GM12878 (cell line): ENCODE results near the gene GNG5. TPM values are rescaled to one million over a fixed set of nuclear protein-coding genes. Genes with fewer than 3 reads are reported as not detected.

Experiments used
- ATAC-seq: fragments of 200-7000 bp; cut with Tn5 transposase; 3 replicates; pipeline ENCODE4 v1.9.1; 2020; ENCODE audit warnings: mild to moderate bottlenecking, moderate library complexity
- BruUV-seq: library from RNA; stranded (reverse); fragments of 400-500 nt; replicated peaks from 2 replicates; lab custom pipeline; 2021; lab: Mats Ljungman, UMichigan
- CTCF ChIA-PET: fragments of 300-600 bp; sonication (Branson Sonifier 250); formaldehyde crosslinking; extraction: SDS; loops from one replicate; lab custom pipeline; 2021; ENCODE audit warnings: inconsistent platforms; lab: Yijun Ruan, JAX
- POLR2A ChIA-PET: fragments of 350-600 bp; formaldehyde crosslinking; extraction: SDS; loops from one replicate; lab custom pipeline; 2021; ENCODE audit warnings: inconsistent platforms; lab: Charles Lee
- RAD21 ChIA-PET: fragments of 300-600 bp; sonication (Branson Sonifier 250); formaldehyde crosslinking; loops from one replicate; lab custom pipeline; 2023; ENCODE audit warnings: antibody characterized with exemption; ENCODE audit not compliant: unreplicated experiment; lab: Charles Lee
- SMC1A ChIA-PET: fragments of 300-600 bp; sonication (Branson Sonifier 250); formaldehyde crosslinking; loops from one replicate; lab custom pipeline; 2023; ENCODE audit not compliant: unreplicated experiment, uncharacterized antibody; lab: Charles Lee
- DNase-seq: peaks from one replicate; pipeline ENCODE4 v3.0.0-alpha.2; 2011; ENCODE audit warnings: low read depth, low spot score
- FAIRE-seq: peaks from 3 replicates; lab custom pipeline; 2011; peaks lifted over from hg19 to GRCh38; lab: Jason Lieb, UNC
- H2AFZ ChIP-seq: 2 replicates; pipeline ENCODE4 v1.6.0; 2011; ENCODE audit warnings: low read depth, low read length, control low read depth; ENCODE audit not compliant: control insufficient read depth
- H3K27ac ChIP-seq: 2 replicates; pipeline ENCODE4 v1.5.1; 2011; ENCODE audit warnings: control low read depth; ENCODE audit not compliant: control insufficient read depth, insufficient read depth
- H3K27me3 ChIP-seq, 2 experiments: replicated peaks in 1 of 2; 2 replicates each; pipeline versions ENCODE4 v1.6.0 to v1.6.1; 2011; ENCODE audit warnings: low read length in 1 of 2; ENCODE audit not compliant: control insufficient read depth in 2 of 2, insufficient read depth in 2 of 2
- H3K36me3 ChIP-seq, 2 experiments: 2 replicates each; pipeline ENCODE4 v1.5.1; 2011; ENCODE audit warnings: low read length in 1 of 2; ENCODE audit not compliant: control insufficient read depth in 2 of 2, insufficient read depth in 2 of 2
- H3K4me1 ChIP-seq: 2 replicates; pipeline ENCODE4 v1.6.1; 2011; ENCODE audit warnings: mild to moderate bottlenecking, low read length, moderate library complexity, mixed read lengths; ENCODE audit not compliant: control insufficient read depth, insufficient read depth
- H3K4me2 ChIP-seq: 2 replicates; pipeline ENCODE4 v1.6.0; 2011; ENCODE audit warnings: control low read depth; ENCODE audit not compliant: control insufficient read depth, insufficient read depth
- H3K4me3 ChIP-seq: fragments of 200-600 bp; sonication (generic); 2 replicates; pipeline ENCODE4 v1.5.1; 2016
- H3K79me2 ChIP-seq: 2 replicates; pipeline ENCODE4 v1.6.0; 2011; ENCODE audit warnings: low read length; ENCODE audit not compliant: control insufficient read depth, insufficient read depth
- H3K9ac ChIP-seq: 2 replicates; pipeline ENCODE4 v1.8.0; 2011; ENCODE audit warnings: low read length, control low read depth, mixed read lengths; ENCODE audit not compliant: control insufficient read depth, insufficient read depth
- H3K9me3 ChIP-seq: replicated peaks from 3 replicates; pipeline ENCODE4 v1.5.1; 2011; ENCODE audit warnings: mild to moderate bottlenecking, low read length; ENCODE audit not compliant: control insufficient read depth, insufficient read depth
- H4K20me1 ChIP-seq: 2 replicates; pipeline ENCODE4 v1.6.0; 2011; ENCODE audit not compliant: control insufficient read depth, insufficient read depth
- CTCF ChIP-seq, 3 experiments: IDR thresholded peaks in 2 of 3; conservative IDR thresholded peaks in 1 of 3; 2 replicates each; pipeline ENCODE4 v1.5.1; 2011; ENCODE audit warnings: low read depth in 3 of 3, low read length in 3 of 3, mild to moderate bottlenecking in 3 of 3, control low read depth in 2 of 3, moderate library complexity in 2 of 3, inconsistent platforms in 1 of 3, mixed read lengths in 1 of 3; ENCODE audit not compliant: control insufficient read depth in 2 of 3, insufficient read depth in 1 of 3; ENCODE audit errors: extremely low read depth in 1 of 3
- E2F8 ChIP-seq: fragments of 450-650 bp; IDR thresholded peaks from 2 replicates; pipeline ENCODE4 v1.6.1; 2018; ENCODE audit warnings: mild to moderate bottlenecking, low read depth, moderate library complexity; ENCODE audit not compliant: partially characterized antibody
- MYC ChIP-seq: IDR thresholded peaks from 2 replicates; pipeline ENCODE4 v1.6.1; 2011; ENCODE audit warnings: mild to moderate bottlenecking, low read length, moderate library complexity, inconsistent platforms; ENCODE audit not compliant: insufficient read depth, insufficient replicate concordance, insufficient read length, severe bottlenecking
- PKNOX1 ChIP-seq: fragments of 450-650 bp; IDR thresholded peaks from 2 replicates; pipeline ENCODE4 v1.6.1; 2016; ENCODE audit warnings: mild to moderate bottlenecking
- RAD21 ChIP-seq: IDR thresholded peaks from 2 replicates; pipeline ENCODE4 v1.6.1; 2011; ENCODE audit warnings: mild to moderate bottlenecking, low read depth, low read length, moderate library complexity; ENCODE audit not compliant: insufficient read depth
- SIX5 ChIP-seq: IDR thresholded peaks from 2 replicates; pipeline ENCODE4 v1.6.1; 2011; ENCODE audit warnings: mild to moderate bottlenecking, low read depth, low read length, moderate library complexity; ENCODE audit not compliant: severe bottlenecking
- SMC3 ChIP-seq: IDR thresholded peaks from 2 replicates; pipeline ENCODE4 v1.6.1; 2011; ENCODE audit warnings: low read length, improper control_type of control experiment, borderline replicate concordance
- WGBS: methylation state at CpG from one replicate; pipeline ENCODE4 v1.1.6; 2016; ENCODE audit warnings: low lambda C conversion rate; ENCODE audit not compliant: insufficient replicate concordance, insufficient coverage; ENCODE audit errors: missing lambda C conversion rate; 5-methylcytosine and 5-hydroxymethylcytosine counted together
- in situ Hi-C: fragments of 300-500 bp; cut with MboI; formaldehyde crosslinking; loops from 9 replicates; pipeline ENCODE4 v1.14.3; 2018; ENCODE audit warnings: mixed read lengths
- intact Hi-C: fragments of 100-400 bp; cut with micrococcal nuclease; formaldehyde crosslinking; loops from one replicate; pipeline ENCODE4 v1.14.2; 2022; ENCODE audit not compliant: unreplicated experiment
- polyA plus RNA-seq, 11 experiments: library from polyadenylated mRNA; depleted of rRNA in 4 of 11; unstranded in 6 of 11; stranded (reverse) in 5 of 11; fragments of >200 nt; fragmentation: Nextera tagmentation in 4 of 11; fragmentation: Illumina TruSeq in 1 of 11; extraction: Ambion mirVana in 4 of 11; extraction: Trizol in 1 of 11; gene quantifications; 1 replicate in 1 of 11; 2 replicates in 10 of 11; pipeline versions ENCODE4 v1.2.1 to v1.2.3, GENCODE V29; 2011 to 2016; ENCODE audit warnings: inconsistent platforms in 2 of 11, missing spikeins in 2 of 11, low read depth in 1 of 11
- total RNA-seq, 4 experiments: library from RNA; depleted of rRNA in 3 of 4; stranded (reverse); fragments of >200 nt in 3 of 4; fragmentation: Illumina TruSeq in 1 of 4; extraction: Trizol in 1 of 4; gene quantifications; 2 replicates each; pipeline versions ENCODE4 v1.2.1 to v1.2.3, GENCODE V29; 2013 to 2021

The GNG5 gene
- total and polyA plus RNA-seq, 10 of the 15 experiments (the other 5 are each of a cell fraction or from before 2014, with no cell fraction given): 69.8 to 613 (median 203) TPM

GRCh38 chr1:84550826-84551225 is 44.4 kb upstream of the GNG5 start (continued):
- no peak for TF ChIP-seq PKNOX1
- TF ChIP-seq SMC3: no peak
- TF ChIP-seq MYC: no peak
- TF ChIP-seq E2F8: no peak
- TF ChIP-seq, all 136 proteins: peak for 0

GRCh38 chr1:84541679-84542078 is 35.3 kb upstream of the GNG5 start:
- Histone ChIP-seq H3K4me2 (no peak overlapping the region), H3K27ac (no peak overlapping the region), H3K9ac (no peak overlapping the region), H3K79me2 (no peaks in the 10 kb centered on the region), H3K9me3 (no peaks in the 10 kb centered on the region), H3K36me3 (peaks cover 0 to 5% of the 10 kb centered on the region in 2 experiments; a peak in 2 of 4 replicates), H2AFZ (no peak overlapping the region), H3K27me3 (no peaks in the 10 kb centered on the region), H4K20me1 (no peaks in the 10 kb centered on the region), H3K4me1 (no peaks in the 10 kb centered on the region), H3K4me3 (no peak overlapping the region)
- BruUV-seq: no TSS peak
- 98% methylated on average over 4 of the region's 4 CpGs for WGBS
- DNase-seq: no peak
- FAIRE-seq: no peak
- SMC1A ChIA-PET: interaction anchor here (0.9 to 2.2 kb wide), 5 partner anchors 8 to 100 kb away, joined by 3 to 7 read pairs (median 6); no protein-coding TSS in a partner anchor
- intact Hi-C loops: loop anchor here (2.0 kb wide), 1 partner anchor 99 kb away; no protein-coding TSS in a partner anchor
- in situ Hi-C loops: loop anchor here (5.0 kb wide), 1 partner anchor 99 kb away; no protein-coding TSS in a partner anchor
- CTCF ChIA-PET: interaction anchor here (1.0 to 2.1 kb wide), 3 partner anchors 100 to 212 kb away, joined by 5 to 8 read pairs (median 5); no protein-coding TSS in a partner anchor
- POLR2A ChIA-PET: no interaction called here
- ATAC-seq: no peak
- peak; percentile 28 to 43 (median 34); a peak in 4 of 6 replicates for TF ChIP-seq CTCF (IDR thresholded peaks at IDR 0.05 in 2 of 3, conservative IDR thresholded peaks at IDR 0.05 in 1 of 3; ENCODE audit: control insufficient read depth in 2 of 3, extremely low read depth in 1 of 3, insufficient read depth in 1 of 3, low read depth in 3 of 3, low read length in 3 of 3)
- no peak for TF ChIP-seq SIX5
- TF ChIP-seq RAD21: peak; percentile 61
- TF ChIP-seq SMC3: peak; percentile 43; the same call in 1 of the 2 replicates
- RAD21 ChIA-PET: interaction anchor here (1.0 to 1.7 kb wide), 3 partner anchors 99 to 635 kb away, joined by 3 to 6 read pairs (median 4); partner anchors contain the start of gene PRKACB
